ENCODE data around the gene F9. TPM values are rescaled to one million over a fixed set of nuclear protein-coding genes. Genes with fewer than 3 reads are reported as not detected.
"Not testable (repeated sequence)": the region's sequence is repeated elsewhere in the genome, so short reads cannot be mapped to it uniquely, and the experiment has no call there.

The F9 gene
- total RNA-seq, 6 experiments from 2014 or later = 266 to 568 (median 407) TPM

DNA sequence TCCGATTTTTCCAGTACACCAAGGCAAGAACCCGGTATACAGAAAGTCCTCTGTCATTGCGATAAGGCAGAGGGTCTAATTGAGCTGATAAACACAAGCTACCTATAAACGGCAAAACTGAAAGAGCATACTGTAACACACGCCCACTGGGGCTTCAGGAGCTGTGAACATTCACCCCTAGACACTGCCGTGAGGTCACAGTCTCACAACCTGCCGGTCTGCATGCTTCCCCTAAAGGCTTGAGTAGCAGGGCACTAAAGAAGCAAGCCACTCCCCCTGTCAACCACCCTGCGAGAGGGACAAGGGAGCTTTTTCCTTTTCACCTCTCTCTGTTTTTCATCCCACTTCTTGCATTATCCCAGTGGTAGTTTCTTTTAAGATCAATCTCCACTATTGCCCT, 22.4 kb upstream of the F9 start:
- TF ChIP-seq, protein P1, sequence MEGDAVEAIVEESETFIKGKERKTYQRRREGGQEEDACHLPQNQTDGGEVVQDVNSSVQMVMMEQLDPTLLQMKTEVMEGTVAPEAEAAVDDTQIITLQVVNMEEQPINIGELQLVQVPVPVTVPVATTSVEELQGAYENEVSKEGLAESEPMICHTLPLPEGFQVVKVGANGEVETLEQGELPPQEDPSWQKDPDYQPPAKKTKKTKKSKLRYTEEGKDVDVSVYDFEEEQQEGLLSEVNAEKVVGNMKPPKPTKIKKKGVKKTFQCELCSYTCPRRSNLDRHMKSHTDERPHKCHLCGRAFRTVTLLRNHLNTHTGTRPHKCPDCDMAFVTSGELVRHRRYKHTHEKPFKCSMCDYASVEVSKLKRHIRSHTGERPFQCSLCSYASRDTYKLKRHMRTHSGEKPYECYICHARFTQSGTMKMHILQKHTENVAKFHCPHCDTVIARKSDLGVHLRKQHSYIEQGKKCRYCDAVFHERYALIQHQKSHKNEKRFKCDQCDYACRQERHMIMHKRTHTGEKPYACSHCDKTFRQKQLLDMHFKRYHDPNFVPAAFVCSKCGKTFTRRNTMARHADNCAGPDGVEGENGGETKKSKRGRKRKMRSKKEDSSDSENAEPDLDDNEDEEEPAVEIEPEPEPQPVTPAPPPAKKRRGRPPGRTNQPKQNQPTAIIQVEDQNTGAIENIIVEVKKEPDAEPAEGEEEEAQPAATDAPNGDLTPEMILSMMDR (IDR thresholded peaks at IDR 0.05) = no peak
- no peak for TF ChIP-seq POLR2A (IDR thresholded peaks at IDR 0.05)
- DNase-seq = no peak

DNA sequence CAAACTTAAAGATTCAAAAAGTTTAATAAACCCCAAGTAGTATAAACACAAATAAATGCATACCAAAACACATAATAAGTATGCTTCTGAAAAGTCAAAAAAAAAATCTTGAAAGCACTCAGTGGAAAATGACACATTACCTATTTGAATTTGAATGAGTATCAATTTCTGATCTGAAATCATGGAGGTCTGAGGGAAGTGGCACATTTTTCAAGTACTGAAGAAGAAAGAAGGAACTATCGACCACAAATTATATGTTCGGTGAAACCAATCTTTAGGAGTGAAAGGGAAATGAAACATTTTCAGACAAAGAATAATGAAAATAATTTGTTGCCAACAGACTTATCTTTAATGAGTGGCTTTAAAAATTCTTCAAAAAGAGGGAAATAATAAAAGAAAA, 12.1 kb upstream of the F9 start:
- no peak overlapping the region for H3K4me3 ChIP-seq
- TF ChIP-seq, protein P1 (IDR thresholded peaks at IDR 0.05) = no peak
- no peak for TF ChIP-seq POLR2A (IDR thresholded peaks at IDR 0.05)
- no peaks in the 10 kb centered on the region for H3K9me3 ChIP-seq
- H3K27ac ChIP-seq = no peak overlapping the region
- DNase-seq = no peak
- no peaks in the 10 kb centered on the region for H3K36me3 ChIP-seq
- no peaks in the 10 kb centered on the region for H3K4me1 ChIP-seq
- H3K27me3 ChIP-seq = no peaks in the 10 kb centered on the region
- WGBS (ENCODE audit: insufficient coverage, low coverage, low lambda C conversion rate, missing lambda C conversion rate) = 72% methylated on average over 2 of the region's 2 CpGs
- no peak for ATAC-seq
- intact Hi-C loops (cut with DNase I) = no loop called here

More for the DNA sequence above, 22.4 kb upstream of the F9 start:
- H3K4me3 ChIP-seq = no peak overlapping the region
- no peaks in the 10 kb centered on the region for H3K36me3 ChIP-seq
- no peaks in the 10 kb centered on the region for H3K9me3 ChIP-seq
- no peaks in the 10 kb centered on the region for H3K4me1 ChIP-seq
- intact Hi-C loops (cut with DNase I) = no loop called here
- H3K27me3 ChIP-seq = no peaks in the 10 kb centered on the region
- 76% methylated on average over 4 of the region's 8 CpGs for WGBS (ENCODE audit: insufficient coverage, low coverage, low lambda C conversion rate, missing lambda C conversion rate)
- no peak for ATAC-seq
- H3K27ac ChIP-seq = no peak overlapping the region

DNA sequence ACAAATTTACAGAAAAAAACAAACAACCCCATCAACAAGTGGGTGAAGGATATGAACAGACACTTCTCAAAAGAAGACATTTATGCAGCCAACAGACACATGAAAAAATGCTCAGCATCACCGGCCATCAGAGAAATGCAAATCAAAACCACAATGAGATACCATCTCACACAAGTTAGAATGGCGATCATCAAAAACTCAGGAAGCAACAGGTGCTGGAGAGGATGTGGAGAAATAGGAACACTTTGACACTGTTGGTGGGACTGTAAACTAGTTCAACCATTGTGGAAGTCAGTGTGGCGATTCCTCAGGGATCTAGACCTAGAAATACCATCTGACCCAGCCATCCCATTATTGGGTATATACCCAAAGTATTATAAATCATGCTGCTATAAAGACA, 1.7 kb upstream of the F9 start:
- H3K4me3 ChIP-seq; DNase-seq; H3K27me3 ChIP-seq; H3K9me3 ChIP-seq; intact Hi-C loops (cut with DNase I); H3K4me1 ChIP-seq; H3K27ac ChIP-seq; ATAC-seq; H3K36me3 ChIP-seq: not testable (repeated sequence)
- 79% methylated on average over 3 of the region's 3 CpGs for WGBS (ENCODE audit: insufficient coverage, low coverage, low lambda C conversion rate, missing lambda C conversion rate)

DNA sequence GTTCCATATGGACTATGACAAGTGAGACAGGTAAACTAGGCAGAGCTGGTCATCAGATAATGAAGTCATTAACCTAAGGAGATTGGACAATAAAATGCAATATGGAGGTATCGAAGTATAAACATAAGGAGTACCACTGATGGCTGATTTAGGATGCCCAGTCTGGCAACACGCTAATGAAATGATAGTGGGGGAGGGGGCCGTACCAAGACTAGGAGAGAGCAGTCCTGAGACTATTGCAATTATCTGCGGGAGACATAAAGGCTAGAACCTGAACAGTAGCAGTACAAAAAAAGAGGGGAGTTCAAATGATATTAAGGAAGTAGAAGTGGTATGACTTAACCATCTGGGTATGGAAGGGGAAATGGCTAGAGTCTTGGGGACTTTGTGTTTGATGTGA, 2.3 kb downstream of the F9 start:
- TF ChIP-seq POLR2A (IDR thresholded peaks at IDR 0.05) = no peak
- TF ChIP-seq, protein P1 (IDR thresholded peaks at IDR 0.05) = no peak
- 53% methylated on average over 4 of the region's 4 CpGs for WGBS (ENCODE audit: insufficient coverage, low coverage, low lambda C conversion rate, missing lambda C conversion rate)
- intact Hi-C loops (cut with DNase I) = no loop called here
- Histone ChIP-seq H3K4me3 (peak overlapping the region in 2 of 3 donors; percentile 42 to 54), H3K27ac (peak overlapping the region in 2 of 3 donors; percentile 65 to 68), H3K27me3 (no peaks in the 10 kb centered on the region), H3K9me3 (no peaks in the 10 kb centered on the region), H3K36me3 (peaks cover 0 to 12% (median under 1%) of the 10 kb centered on the region in 4 donors), H3K4me1 (peaks cover 0 to 27% (median 0%) of the 10 kb centered on the region in 4 donors)
- ATAC-seq (peak in 3 of 4 donors; percentile 32 to 60 (median 41)), DNase-seq (no peak)

DNA sequence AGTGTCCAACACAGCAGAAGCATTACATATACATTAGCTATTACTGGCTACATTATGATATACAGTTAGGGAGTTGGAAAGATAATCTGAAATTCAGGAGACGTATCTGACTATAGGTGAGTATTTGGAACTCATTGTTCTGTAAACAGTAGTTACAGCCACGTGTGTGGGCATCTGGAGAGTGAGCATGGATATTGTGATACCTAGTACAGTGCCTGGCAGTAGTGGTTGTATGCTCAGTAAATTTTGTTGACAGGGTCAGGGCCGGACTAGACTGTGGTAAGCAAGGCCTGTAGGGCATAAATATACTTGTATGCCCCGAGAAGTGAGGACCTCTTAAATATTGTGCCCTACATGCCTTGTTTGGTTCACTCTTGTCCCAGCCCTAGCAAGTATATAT, 2.9 kb downstream of the F9 start:
- TF ChIP-seq, protein P1 (IDR thresholded peaks at IDR 0.05) = no peak
- TF ChIP-seq POLR2A (IDR thresholded peaks at IDR 0.05) = peak; percentile 12

More for the DNA sequence above, 2.9 kb downstream of the F9 start:
- peak; percentile 51 to 89 (median 75) for ATAC-seq
- Histone ChIP-seq H3K27ac (peak overlapping the region in 2 of 3 donors; percentile 65 to 68), H3K27me3 (no peaks in the 10 kb centered on the region), H3K4me1 (peaks cover 0 to 29% (median 0%) of the 10 kb centered on the region in 4 donors), H3K36me3 (peaks cover 0 to 14% (median 2%) of the 10 kb centered on the region in 4 donors), H3K4me3 (peak overlapping the region in 2 of 3 donors; percentile 42 to 54), H3K9me3 (no peaks in the 10 kb centered on the region)
- intact Hi-C loops (cut with DNase I) = no loop called here
- DNase-seq = peak in 1 of 3 donors; percentile 55
- WGBS (ENCODE audit: insufficient coverage, low coverage, low lambda C conversion rate, missing lambda C conversion rate) = 31% methylated on average over 4 of the region's 4 CpGs

All from right lobe of liver (tissue), 6 donors.